SH-SY5Y (cell line): ENCODE data around the gene ROBO1.

Experiments used
- GATA2 ChIP-seq: IDR thresholded peaks from 2 replicates; pipeline ENCODE4 v1.6.1; 2011; ENCODE audit warnings: mild to moderate bottlenecking, low read depth, low read length
- GATA3 ChIP-seq: IDR thresholded peaks from 2 replicates; pipeline ENCODE4 v1.6.1; 2011; ENCODE audit warnings: low read depth, mild to moderate bottlenecking, low read length, moderate library complexity

ROBO1 gene

DNA sequence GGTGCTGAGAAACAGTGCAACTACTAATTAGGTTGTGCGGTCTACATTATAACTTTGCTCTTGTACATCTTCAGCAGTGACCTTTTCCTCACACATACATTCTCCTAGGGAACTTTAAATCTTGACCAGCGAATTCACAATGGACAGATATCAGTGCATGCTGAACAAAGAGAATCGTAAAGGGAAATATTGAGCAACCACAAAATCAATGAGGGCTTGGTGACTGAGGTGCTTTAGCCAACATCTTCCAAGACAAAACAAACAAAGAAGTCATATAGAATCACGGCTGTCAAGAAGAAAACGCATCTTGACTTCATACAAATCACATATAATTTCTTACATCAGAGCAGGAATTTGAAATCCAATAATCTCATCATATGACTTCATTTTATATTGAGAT, 1022.0 kb downstream of the ROBO1 start:
- TF ChIP-seq GATA3 (no peak), GATA2 (no peak)

DNA sequence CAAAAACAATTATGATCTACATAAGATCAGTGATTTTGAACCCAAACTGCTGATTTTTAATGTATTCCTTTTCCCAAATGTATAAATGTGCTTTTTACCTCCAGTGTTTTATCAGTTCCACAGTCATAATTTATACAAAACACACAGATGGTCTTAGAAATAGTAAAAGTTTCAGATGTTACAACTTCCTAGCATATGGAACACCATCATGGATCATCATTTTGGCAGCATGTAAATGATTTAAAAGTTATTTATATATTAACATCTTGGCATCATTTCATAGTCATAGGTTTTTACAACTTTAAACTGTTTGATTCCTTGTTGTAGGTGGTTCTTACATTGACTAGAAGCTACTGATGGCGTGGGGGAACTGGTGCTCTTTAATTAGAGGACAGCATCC, 1025.3 kb downstream of the ROBO1 start:
- no peak for TF ChIP-seq GATA3
- TF ChIP-seq GATA2: no peak

DNA sequence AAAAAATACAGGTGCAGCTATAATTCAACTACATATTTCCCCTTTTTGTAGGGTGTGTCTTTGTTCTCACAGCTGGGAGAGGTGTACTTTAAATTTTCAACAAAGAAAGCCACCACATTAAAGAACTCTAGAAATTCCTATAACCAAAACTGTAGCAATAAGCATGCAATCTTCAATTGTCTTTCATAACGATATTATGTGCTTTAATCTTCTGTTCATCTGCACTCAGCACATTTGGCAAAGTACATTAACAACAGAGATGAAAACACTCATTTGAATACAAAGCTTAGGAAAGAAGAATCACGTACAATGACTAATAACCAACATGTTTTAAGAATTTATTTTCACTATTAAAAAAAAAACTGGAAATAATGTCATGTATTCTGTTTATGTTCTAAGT, 1025.8 kb downstream of the ROBO1 start:
- TF ChIP-seq GATA3: no peak
- TF ChIP-seq GATA2: no peak

DNA sequence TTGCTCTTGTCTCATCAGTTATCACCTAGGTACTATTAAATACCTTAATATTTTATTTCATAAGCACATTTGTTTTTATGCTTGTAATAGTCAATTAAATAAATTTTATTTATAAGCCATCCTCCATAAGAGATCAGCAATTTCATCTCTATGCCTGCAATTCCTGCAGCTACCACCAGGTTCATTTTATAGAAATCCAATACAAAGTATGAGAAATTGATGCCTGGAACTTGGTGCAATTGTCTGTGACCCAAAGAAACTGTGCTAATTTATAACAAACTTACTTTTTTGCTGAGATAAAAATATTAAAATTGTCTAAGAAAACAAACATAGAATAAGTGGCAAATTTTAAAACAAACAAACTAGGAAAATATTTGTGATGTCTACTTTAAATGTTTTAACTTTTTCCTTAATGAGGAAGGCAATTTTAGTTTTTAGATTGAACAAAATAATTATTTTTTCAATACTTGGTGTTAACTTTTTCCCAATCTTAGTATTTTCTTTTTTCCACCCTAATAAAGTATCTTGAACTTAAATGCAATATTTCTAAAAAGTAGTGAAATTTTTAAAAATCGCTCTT, 1026.6 kb downstream of the ROBO1 start:
- TF ChIP-seq GATA3 (no peak), GATA2 (no peak)

DNA sequence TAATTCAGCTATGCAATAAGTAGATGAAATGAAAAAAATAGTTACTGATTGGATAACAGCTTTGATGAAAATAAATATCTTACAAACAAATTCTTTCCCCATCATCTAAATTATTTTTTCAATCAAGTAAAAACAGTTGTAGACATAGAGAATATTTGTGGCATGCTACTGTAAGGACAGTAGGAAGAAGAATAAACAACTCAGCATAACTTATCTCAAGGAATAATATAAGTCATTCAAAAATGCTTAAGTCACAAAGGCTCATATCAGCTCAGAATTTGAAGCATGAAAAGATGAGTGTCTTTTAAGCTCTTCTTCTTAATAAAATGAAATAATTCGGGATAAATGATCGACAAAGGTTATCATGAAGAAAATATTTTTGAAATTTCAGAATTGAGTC, 1029.0 kb downstream of the ROBO1 start:
- TF ChIP-seq GATA2 (no peak), GATA3 (no peak)

DNA sequence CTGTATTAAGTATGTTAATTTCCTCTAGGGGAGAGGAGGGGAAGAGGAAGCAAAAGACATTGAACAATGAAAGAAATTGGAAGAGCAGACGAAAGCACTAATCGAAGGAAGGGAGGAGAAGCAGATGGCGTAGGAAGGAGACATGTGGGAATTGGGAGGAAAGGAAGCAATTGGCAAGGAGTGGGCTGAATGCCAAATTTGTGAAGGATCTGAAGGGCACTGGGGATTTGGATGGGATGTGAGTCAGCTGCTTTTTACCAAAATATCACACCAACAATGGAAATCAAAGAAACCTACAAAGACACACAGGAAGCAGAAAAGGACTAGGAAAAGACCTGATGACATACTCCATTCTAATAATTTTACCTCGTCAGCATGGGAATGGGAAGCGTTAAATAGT, 1029.8 kb downstream of the ROBO1 start:
- no peak for TF ChIP-seq GATA2
- no peak for TF ChIP-seq GATA3

DNA sequence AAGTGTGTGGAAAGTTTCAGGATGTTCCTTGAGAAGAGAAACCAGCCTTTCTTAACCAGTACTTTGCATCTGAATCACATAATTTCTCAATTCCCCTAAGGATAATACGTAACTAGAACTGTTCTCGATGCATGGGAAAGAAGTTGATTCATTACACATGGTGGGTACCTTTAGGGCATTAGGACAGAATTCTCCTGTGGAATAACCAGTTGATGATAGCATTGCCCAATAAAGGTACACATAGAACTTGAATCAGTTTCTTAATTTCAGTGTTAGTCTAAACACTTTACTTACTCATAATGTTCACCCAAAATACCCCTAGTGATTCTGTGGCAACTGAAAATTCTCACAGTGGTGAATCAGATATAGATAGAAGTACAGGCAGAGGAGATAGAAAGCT, 1030.9 kb downstream of the ROBO1 start:
- TF ChIP-seq GATA3: no peak
- TF ChIP-seq GATA2: no peak

DNA sequence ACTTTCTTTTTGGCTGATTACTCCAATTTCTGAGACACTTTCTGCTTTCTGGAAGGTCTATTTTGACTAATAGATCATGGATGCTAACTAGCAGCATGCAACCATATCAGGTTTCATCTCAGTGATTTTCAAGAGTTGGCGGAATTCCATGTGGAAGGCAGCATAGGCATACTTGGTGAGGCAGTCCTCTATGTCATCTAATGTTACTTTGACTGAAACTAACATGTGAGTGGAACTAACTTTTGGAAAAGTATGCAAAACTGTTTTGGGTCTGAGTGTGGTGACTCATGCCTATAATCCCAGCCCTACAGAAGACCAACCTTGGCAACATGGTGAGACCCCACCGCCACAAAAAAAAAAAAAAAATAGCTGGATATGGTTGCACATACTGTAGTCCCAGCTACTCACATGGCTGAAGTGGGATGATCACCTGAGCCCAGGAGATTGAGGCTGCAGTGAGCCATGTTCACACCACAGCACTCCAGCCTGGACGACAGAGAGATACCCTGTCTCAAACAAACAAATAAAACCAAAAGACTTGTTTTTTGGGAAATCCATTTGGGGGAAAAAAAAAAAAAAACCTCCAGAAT, 1033.7 kb downstream of the ROBO1 start:
- TF ChIP-seq GATA2 (no peak), GATA3 (no peak)

DNA sequence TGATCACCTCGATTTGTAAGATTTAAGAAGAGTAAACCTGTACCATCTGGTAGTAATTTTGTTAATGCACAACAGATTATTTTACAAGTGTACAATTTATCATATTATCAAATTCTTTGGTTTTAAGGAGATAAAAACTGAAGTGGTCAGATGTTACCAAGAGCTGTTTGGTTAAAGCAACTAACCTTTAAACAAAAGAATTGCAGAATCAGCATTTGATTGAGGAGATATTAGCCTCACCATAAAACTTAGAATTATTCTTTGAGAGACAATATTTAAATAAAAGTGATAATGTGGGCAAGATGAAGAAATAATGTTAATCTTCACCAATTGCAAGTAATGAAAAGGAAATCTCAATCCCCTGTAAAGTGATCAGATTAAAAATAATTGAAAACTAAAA, 1034.9 kb downstream of the ROBO1 start:
- TF ChIP-seq GATA3 (no peak), GATA2 (no peak)

DNA sequence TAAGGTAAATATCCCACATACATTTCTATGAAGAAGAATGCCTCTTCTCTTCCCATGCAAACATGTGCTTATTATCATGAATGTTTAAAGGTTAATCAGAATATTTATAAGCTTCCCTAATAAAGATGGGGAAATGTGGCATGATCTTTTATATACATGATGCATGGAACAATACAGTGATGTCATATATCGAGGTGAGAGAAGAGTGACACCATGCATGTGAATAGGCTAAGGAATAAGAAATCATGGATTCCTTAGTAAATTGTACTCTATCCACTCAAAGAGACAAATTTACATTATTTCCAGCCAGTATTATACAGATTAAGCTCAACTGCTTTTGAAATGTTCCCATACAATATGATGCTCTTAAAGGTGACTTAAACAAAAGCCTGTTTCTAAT, 1035.3 kb downstream of the ROBO1 start:
- no peak for TF ChIP-seq GATA2
- no peak for TF ChIP-seq GATA3

DNA sequence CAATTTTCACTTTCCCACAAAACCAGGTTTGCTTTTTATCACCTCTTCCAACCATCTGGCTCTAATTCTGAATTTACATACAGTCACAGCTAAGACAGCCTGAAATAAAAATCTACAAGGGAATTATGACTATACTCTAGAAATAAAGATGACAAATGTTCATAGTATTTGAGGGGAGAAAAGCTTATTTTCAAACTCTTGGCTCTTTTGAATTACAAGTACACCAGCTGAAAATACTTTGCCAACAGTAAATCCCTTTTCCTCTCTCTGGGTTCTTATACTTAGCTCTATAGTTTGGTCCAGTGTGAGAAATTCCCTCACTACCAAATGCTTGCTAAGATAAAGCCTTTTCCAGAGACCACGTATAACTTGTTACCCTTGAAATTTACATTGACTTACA, 1037.9 kb downstream of the ROBO1 start:
- no peak for TF ChIP-seq GATA2

DNA sequence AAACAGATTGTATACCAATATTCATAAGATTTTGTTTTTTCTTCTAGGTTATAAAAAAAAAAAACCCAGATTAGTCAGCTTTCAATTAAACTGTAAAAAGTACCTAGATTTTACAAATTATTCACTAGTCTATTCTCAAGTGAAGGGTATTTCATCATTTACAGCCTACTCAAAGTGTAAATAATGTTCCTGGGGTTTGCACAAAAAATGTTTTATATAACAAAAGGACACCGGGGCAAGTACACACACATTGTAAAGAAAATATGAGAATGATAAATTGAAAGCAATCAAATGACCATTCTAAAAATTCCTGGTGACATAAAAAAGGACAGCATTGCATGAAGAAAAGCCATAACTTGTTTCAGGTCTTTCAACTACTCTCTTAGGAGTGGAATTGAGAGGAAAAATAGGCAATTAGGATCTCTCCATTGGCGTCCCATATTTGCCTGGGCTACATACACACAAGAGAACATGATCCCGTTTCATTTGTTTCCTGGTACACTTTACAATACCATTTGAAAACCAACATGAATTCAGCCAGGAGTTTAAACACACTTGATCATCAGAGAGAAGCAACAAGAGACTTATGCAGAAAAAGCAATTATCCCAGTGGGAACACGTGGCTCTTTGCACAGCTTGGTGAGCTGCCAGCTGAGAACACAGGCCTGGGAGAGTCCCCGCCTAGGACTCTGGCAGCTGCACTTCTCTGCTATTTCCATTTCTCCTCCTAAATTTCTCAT, 1039.2 kb downstream of the ROBO1 start:
- TF ChIP-seq GATA3 (no peak), GATA2 (no peak)

DNA sequence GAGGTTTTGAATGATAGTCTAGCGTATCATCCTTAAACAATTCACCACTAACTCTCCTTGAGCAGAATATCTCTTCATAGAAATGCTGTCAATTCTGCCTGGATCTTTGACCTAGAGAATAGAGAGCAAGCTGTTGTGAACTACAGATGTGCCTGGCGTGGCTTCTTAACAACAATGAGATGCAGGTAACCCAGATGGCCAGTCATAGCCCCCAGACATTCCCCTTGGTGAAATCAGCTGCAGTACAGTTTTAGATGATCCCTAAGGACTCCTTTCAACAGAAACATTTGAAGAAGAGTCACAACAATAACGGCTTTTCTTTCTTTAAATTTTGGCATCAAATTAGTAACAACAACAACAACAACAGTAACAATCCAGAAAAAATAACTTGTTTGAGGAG, 1041.3 kb downstream of the ROBO1 start:
- TF ChIP-seq GATA3: no peak
- TF ChIP-seq GATA2: no peak

DNA sequence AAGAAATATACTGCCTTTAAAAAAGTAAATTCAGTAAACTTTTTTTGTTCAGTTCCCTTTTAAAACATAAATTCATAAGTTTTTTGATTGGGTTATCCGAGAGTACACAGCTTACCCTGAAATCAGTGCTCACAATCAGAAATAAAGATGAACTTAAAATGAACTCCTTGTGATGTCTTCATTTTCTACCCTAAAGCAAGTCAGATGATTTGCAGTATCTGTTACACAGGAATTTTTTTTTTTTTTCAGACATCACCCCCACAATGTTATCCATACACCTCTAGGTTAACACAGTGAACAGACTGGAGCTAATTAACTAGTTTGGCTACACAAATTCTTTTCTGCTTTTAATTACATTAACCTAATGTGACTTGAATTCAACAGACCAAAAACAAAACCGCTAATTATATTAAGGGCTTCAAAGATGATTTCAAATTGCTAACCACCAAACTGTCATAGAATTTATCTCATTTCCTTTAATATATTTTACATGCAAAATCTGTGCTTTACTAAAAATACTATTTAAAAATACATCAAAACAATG, 1042.0 kb downstream of the ROBO1 start:
- TF ChIP-seq GATA3 (no peak), GATA2 (no peak)

DNA sequence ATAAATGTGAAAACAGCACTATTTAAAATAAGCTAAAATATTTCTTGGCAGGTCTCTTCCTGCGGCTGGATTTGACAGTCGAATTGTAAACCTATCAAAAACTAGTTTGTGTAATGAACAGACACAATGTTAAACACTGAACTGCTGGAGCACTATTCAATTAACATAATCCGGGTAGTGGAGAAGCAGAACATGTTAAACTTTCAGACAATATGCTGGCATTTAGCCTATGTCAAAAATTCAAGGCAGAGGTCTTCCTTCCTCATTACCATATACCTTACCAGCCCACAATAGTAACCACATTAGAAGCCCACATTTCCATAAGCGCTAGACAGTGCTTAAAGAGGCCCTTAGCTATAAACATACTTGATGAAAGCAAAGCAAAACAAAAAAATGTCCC, 1042.9 kb downstream of the ROBO1 start:
- TF ChIP-seq GATA3 (no peak), GATA2 (no peak)
